ENCODE data around the gene TOMM5.

The TOMM5 gene

GRCh38 chr9:37561682-37562081, 30.7 kb downstream of the TOMM5 start:
- DNase-seq (ENCODE audit: low read depth): no peak

GRCh38 chr9:37559855-37560592, 32.4 kb downstream of the TOMM5 start:
- DNase-seq (ENCODE audit: low read depth): no peak

DNA sequence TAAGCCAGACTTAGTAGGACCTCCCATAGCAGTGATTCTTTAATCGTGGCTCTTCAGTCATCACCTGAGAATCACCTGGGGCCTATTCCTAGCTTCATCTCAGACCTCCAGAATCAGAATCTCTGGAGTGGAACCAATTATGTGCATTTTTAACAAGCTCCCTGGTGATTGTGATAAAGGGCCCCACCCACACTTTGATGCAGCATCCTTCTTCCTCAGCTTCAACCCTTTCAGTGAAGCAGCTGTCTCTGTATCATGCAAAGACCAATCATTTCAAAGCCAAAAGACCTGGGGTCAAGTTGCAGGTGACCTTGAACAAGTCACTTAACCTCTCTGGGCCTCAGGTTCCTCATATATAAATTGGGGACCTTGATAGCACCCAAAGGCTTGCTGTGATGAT, 33.3 kb downstream of the TOMM5 start:
- DNase-seq (ENCODE audit: low read depth): no peak

- no peak for DNase-seq (ENCODE audit: low read depth)
Observed at GRCh38 chr9:37555786-37556185, 36.6 kb downstream of the TOMM5 start.

GRCh38 chr9:37554318-37554717, 38.1 kb downstream of the TOMM5 start:
- no peak for DNase-seq (ENCODE audit: low read depth)

DNA sequence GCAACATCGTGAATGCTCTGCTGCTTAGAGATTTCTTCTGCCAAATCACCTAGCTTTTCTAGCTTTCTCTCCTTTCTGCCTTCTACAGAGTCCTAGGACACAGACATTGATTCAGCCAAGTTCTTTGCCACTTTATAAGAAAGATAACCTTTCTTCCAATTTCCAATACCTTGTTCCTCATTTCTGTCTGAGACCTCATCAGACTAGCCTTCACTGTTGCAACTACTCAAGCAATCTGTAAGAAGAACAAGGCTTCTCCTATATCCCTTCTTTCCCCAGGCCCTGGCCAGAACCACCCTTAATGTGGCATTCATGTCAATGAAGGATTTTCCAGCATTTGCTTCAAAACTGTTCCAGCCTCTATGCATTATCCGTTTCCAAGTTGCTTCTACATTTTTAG, 40.5 kb downstream of the TOMM5 start:
- DNase-seq (ENCODE audit: low read depth): no peak

GRCh38 chr9:37551468-37551867, 40.9 kb downstream of the TOMM5 start:
- no peak for DNase-seq (ENCODE audit: low read depth)

DNA sequence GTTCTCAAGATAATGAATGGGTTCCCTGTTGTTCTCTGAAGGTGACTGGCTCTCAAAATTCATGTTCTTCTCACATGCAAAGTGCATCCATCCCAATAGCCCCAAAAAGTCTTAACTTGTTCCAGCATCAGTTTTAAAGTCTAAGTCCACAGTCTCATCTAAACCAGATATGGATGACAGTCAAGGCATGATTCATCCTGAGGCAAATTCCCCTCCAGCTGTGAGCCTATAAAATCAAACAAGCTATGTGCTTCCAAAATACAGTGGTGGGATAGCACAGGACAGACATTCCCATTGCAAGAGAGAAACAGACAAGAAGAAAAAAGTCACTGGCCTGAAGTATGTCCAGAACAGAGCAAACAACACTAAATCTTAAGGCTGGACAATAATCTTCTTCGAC, 41.6 kb downstream of the TOMM5 start:
- no peak for DNase-seq (ENCODE audit: low read depth)

- no peak for DNase-seq (ENCODE audit: low read depth)
Observed at GRCh38 chr9:37549527-37549926, 42.9 kb downstream of the TOMM5 start.

- DNase-seq (ENCODE audit: low read depth): no peak
Observed at GRCh38 chr9:37547328-37547878, 45.0 kb downstream of the TOMM5 start.

DNA sequence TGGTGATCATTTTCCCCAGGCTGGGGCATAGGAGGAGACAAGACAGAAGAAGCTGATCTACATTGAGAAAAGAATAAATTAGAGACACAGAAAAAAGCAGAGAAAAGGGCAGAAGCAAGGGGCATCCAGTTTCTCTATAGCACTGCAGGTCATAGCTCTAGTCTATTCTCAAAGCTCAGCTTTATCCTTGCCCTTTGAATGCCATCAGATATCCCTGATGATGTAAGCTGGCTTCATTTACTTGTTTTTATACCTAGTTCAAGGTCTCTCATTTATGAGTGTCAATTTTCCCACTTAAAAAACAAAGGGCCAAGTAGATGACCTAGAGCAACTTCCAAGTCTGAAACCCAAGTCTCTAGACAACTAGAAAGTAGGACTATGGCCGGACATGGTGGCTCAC, 48.9 kb downstream of the TOMM5 start:
- no peak for DNase-seq (ENCODE audit: low read depth)

GRCh38 chr9:37542895-37543294, 49.5 kb downstream of the TOMM5 start:
- no peak for DNase-seq (ENCODE audit: low read depth)

DNA sequence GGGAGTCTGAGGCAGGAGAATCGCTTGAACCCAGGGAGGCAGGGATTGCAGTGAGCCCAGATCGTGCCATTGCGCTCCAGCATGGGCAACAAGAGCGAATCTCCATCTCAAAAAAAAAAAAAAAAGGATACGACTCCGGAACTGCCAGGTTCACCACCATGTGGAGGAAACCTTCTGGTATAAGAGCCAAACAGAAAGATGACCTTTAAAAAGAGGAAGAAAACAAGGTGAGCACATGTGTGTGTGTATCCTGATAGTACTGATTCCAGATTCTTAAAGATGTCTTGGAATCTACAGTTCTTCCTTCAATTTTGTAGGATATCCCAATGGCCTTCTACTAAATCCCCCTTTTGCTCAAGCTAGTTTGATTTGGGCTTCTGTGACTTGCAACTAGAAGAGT, 49.9 kb downstream of the TOMM5 start:
- DNase-seq (ENCODE audit: low read depth): no peak

- DNase-seq (ENCODE audit: low read depth): no peak
Observed at GRCh38 chr9:37541465-37541864, 50.9 kb downstream of the TOMM5 start.

- DNase-seq (ENCODE audit: low read depth): no peak
Observed at GRCh38 chr9:37540634-37541033, 51.8 kb downstream of the TOMM5 start.

DNA sequence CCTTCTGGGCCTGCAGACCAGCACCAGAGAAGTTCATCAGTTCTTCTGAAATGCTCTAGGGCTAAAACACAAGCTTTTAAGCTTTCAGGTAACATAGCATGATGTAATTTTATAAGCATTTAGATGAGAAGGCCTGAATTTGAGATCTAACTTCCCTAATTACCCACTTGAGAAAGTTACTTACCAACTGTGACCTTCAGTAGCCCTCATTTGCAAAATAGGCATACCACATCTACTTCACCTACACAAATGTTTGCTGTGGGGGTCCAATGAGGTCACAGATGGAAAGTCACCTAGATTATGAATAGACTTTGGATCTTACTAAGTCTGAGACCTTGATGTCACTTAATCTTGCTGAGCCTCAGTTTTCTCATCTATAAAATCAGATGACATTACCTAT, 52.8 kb downstream of the TOMM5 start:
- DNase-seq (ENCODE audit: low read depth): no peak
